Kidney (tissue), 14 donors: ENCODE measurements around the gene MCOLN2. TPM values are rescaled to one million over a fixed set of nuclear protein-coding genes. Genes with fewer than 3 reads are reported as not detected.

ENCODE experiments used
- DNase-seq, 5 donors: peaks; one replicate each; pipeline ENCODE4 v3.0.0-alpha.2; 2013 to 2020
- FAIRE-seq: peaks from 2 replicates; lab custom pipeline; 2012; peaks lifted over from hg19 to GRCh38; lab: Jason Lieb, UNC
- H3K27ac ChIP-seq, 2 donors: one replicate each; pipeline ENCODE4 v1.7.0; 2013; ENCODE audit warnings: low read depth in 2 of 2, low read length in 2 of 2, inconsistent platforms in 1 of 2
- H3K27me3 ChIP-seq: one replicate; pipeline ENCODE4 v1.7.1; 2013; ENCODE audit warnings: low read length, inconsistent platforms; ENCODE audit not compliant: control insufficient read depth, insufficient read depth
- H3K36me3 ChIP-seq, 3 donors: one replicate each; pipeline versions ENCODE4 v1.7.0 to v1.7.1; 2013; ENCODE audit warnings: low read length in 3 of 3, control low read depth in 1 of 3, inconsistent platforms in 1 of 3; ENCODE audit not compliant: insufficient read depth in 3 of 3, control insufficient read depth in 2 of 3
- H3K4me1 ChIP-seq, 3 donors: one replicate each; pipeline versions ENCODE4 v1.7.0 to v1.7.1; 2013; ENCODE audit warnings: low read length in 3 of 3, inconsistent platforms in 1 of 3, low read depth in 1 of 3; ENCODE audit not compliant: control insufficient read depth in 2 of 3, insufficient read depth in 2 of 3
- H3K4me3 ChIP-seq, 3 donors: one replicate each; pipeline versions ENCODE4 v1.7.0 to v1.8.1; 2013; ENCODE audit warnings: low read length in 3 of 3, control low read depth in 1 of 3, inconsistent platforms in 1 of 3
- H3K9ac ChIP-seq, 3 donors: one replicate each; pipeline versions ENCODE4 v1.7.0 to v1.7.1; 2013; ENCODE audit warnings: low read length in 3 of 3, control low read depth in 1 of 3, inconsistent platforms in 1 of 3
- H3K9me3 ChIP-seq, 3 donors: one replicate each; pipeline versions ENCODE4 v1.7.0 to v1.7.1; 2013; ENCODE audit warnings: low read length in 3 of 3, control low read depth in 1 of 3, inconsistent platforms in 1 of 3; ENCODE audit not compliant: control insufficient read depth in 2 of 3, insufficient read depth in 1 of 3
- intact Hi-C: fragments of 100-400 bp; cut with DNase I; formaldehyde crosslinking; loops from one replicate; pipeline ENCODE4 v1.11.1; 2022
- polyA plus RNA-seq: library from polyadenylated mRNA; stranded (reverse); fragments of 350-450 nt; fragmentation: Illumina TruSeq; extraction: RNeasy Lipid Tissue Mini Kit (QIAGEN cat#74804); gene quantifications from one replicate; pipeline ENCODE4 v1.2.3, GENCODE V29; 2014; ENCODE audit warnings: low read depth, low replicate concordance; ENCODE audit not compliant: insufficient read depth
- total RNA-seq: library from RNA; stranded (reverse); fragmentation: NEBNext Ultra II Directional; extraction: Animal tissue kit (Norgen Biotek cat#: 25700); gene quantifications from one replicate; pipeline ENCODE4 v1.2.1, GENCODE V29; 2021
- TF ChIP-seq, protein P1 (sequence below): IDR thresholded peaks from 3 replicates; pipeline ENCODE4 v1.5.1; 2012; ENCODE audit warnings: mild to moderate bottlenecking, moderate library complexity, borderline replicate concordance; ENCODE audit not compliant: insufficient read depth; ENCODE audit errors: extremely low read depth
- donor health status: control.
- donor health status: control.
- donor health status: control.
- donor health status: control.
- donor health status: control.
- donor health status: DM: yes; HTN: yes; CAD: no.
- donor health status: Normal renal cell carcinoma (clear cell type).

MCOLN2 gene
- total and polyA plus RNA-seq, 2 donors from 2014 or later, result 0.56 to 3.1 TPM

DNA sequence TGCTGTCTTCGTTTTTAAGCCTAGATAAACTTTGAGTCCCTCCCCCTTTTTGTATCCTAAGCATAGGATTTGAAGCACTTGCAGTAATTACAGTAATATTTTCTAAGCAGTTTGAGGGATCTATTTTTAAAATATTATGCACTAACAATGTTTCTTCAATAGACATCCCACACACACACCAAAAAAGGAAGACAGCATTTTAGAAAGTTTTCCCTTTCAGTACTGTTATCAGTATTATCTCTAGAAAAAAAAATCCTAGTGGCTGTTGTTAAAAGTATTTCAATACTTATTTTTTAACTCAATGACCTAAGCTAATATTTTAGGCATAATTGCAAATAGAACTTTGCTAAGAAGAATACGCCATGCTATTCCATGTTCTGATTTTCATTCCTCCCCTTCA is 36.3 kb upstream of the MCOLN2 start:
- intact Hi-C loops, result no loop called here
- Histone ChIP-seq H3K27me3 (no peaks in the 10 kb centered on the region), H3K36me3 (no peaks in the 10 kb centered on the region), H3K9ac (no peak overlapping the region), H3K27ac (no peak overlapping the region), H3K9me3 (no peaks in the 10 kb centered on the region), H3K4me3 (no peak overlapping the region), H3K4me1 (no peaks in the 10 kb centered on the region)
- TF ChIP-seq, protein P1, sequence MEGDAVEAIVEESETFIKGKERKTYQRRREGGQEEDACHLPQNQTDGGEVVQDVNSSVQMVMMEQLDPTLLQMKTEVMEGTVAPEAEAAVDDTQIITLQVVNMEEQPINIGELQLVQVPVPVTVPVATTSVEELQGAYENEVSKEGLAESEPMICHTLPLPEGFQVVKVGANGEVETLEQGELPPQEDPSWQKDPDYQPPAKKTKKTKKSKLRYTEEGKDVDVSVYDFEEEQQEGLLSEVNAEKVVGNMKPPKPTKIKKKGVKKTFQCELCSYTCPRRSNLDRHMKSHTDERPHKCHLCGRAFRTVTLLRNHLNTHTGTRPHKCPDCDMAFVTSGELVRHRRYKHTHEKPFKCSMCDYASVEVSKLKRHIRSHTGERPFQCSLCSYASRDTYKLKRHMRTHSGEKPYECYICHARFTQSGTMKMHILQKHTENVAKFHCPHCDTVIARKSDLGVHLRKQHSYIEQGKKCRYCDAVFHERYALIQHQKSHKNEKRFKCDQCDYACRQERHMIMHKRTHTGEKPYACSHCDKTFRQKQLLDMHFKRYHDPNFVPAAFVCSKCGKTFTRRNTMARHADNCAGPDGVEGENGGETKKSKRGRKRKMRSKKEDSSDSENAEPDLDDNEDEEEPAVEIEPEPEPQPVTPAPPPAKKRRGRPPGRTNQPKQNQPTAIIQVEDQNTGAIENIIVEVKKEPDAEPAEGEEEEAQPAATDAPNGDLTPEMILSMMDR, result no peak
- FAIRE-seq, result no peak
- DNase-seq, result no peak

DNA sequence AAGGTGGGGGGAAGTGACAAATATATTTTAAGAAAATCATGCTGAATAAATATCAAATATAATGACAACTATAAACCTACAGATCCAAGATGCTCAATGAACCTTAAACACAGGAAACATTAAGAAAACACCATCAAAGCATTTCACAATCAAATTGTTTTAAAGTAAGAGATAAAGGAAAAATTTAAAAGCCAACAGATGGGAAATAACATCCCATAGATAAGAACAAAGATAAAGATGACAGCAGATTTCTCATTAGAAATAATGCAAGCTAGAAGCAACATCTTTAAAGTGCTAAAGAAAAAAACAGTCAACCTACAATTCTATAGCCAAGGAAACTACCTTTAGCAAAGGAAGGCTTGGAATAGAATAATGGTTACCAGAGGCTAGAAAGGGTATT is 33.6 kb upstream of the MCOLN2 start:
- no peak for DNase-seq
- Histone ChIP-seq H3K27me3 (no peaks in the 10 kb centered on the region), H3K9ac (no peak overlapping the region), H3K27ac (no peak overlapping the region), H3K9me3 (no peaks in the 10 kb centered on the region), H3K4me1 (no peaks in the 10 kb centered on the region), H3K4me3 (no peak overlapping the region), H3K36me3 (no peaks in the 10 kb centered on the region)
- no peak for FAIRE-seq
- intact Hi-C loops, result no loop called here
- TF ChIP-seq, protein P1, result no peak

DNA sequence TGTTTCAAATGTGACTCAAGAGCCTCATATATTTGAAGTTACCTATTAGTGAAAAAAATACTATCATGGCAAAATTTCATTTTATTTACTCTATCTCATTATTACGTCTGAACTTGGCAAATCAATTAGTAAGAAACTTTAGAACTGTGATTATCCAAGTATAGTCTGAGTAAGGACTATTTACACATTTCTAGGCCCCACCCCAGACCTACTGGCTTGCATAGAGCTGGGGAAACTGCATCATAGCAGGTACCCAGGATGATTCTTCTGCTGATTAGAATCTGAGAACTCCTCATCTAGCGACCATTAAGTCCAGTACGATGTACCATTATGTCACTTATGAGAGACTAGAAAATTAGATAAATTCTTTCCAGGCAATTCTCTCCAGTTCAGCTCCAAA is 31.2 kb upstream of the MCOLN2 start:
- Histone ChIP-seq H3K9me3 (no peaks in the 10 kb centered on the region), H3K9ac (no peak overlapping the region), H3K36me3 (peaks cover 0 to 2% (median 0%) of the 10 kb centered on the region in 3 donors), H3K27me3 (no peaks in the 10 kb centered on the region), H3K4me3 (no peak overlapping the region), H3K4me1 (no peaks in the 10 kb centered on the region), H3K27ac (no peak overlapping the region)
- intact Hi-C loops, result no loop called here
- TF ChIP-seq, protein P1, result no peak
- FAIRE-seq (no peak), DNase-seq (no peak)
